Astrocyte (in vitro differentiated cells and primary cell): ENCODE results near the gene PIH1D1. TPM values are rescaled to one million over a fixed set of nuclear protein-coding genes. Genes with fewer than 3 reads are reported as not detected.
A peak's percentile ranks its signal among the peaks of the same experiment; 100 is the strongest.

Experiments
- DNase-seq: peaks from one replicate; pipeline ENCODE4 v3.0.0-alpha.2; 2010; ENCODE audit warnings: low read depth
- FAIRE-seq: peaks from 2 replicates; lab custom pipeline; 2011; peaks lifted over from hg19 to GRCh38; lab: Jason Lieb, UNC
- H2AFZ ChIP-seq: 2 replicates; pipeline ENCODE4 v1.6.0; 2012; ENCODE audit warnings: low read depth, low read length, inconsistent platforms
- H3K27ac ChIP-seq: 2 replicates; pipeline ENCODE4 v1.5.1; 2011; ENCODE audit warnings: low read depth, low read length, inconsistent platforms
- H3K27me3 ChIP-seq: 2 replicates; pipeline ENCODE4 v1.6.0; 2011; ENCODE audit warnings: low read length, inconsistent platforms; ENCODE audit not compliant: insufficient read depth
- H3K36me3 ChIP-seq: 2 replicates; pipeline ENCODE4 v1.5.1; 2011; ENCODE audit warnings: low read length, inconsistent platforms; ENCODE audit not compliant: insufficient read depth
- H3K4me1 ChIP-seq: 2 replicates; pipeline ENCODE4 v1.5.1; 2011; ENCODE audit warnings: low read length, inconsistent platforms; ENCODE audit not compliant: insufficient read depth
- H3K4me2 ChIP-seq: 2 replicates; pipeline ENCODE4 v1.6.0; 2012; ENCODE audit warnings: low read length, inconsistent platforms
- H3K4me3 ChIP-seq: 2 replicates; pipeline ENCODE4 v1.5.1; 2011; ENCODE audit warnings: low read depth, mild to moderate bottlenecking, low read length, inconsistent platforms; ENCODE audit not compliant: insufficient read depth
- H3K79me2 ChIP-seq: 2 replicates; pipeline ENCODE4 v1.6.0; 2012; ENCODE audit warnings: mild to moderate bottlenecking, low read length, inconsistent platforms; ENCODE audit not compliant: insufficient read depth
- H3K9ac ChIP-seq: 2 replicates; pipeline ENCODE4 v1.6.0; 2012; ENCODE audit warnings: mild to moderate bottlenecking, low read length, inconsistent platforms
- H3K9me3 ChIP-seq: 2 replicates; pipeline ENCODE4 v1.5.1; 2012; ENCODE audit warnings: low read depth, mild to moderate bottlenecking, low read length, inconsistent platforms; ENCODE audit not compliant: insufficient read depth
- H4K20me1 ChIP-seq: 2 replicates; pipeline ENCODE4 v1.6.0; 2012; ENCODE audit warnings: low read length, inconsistent platforms; ENCODE audit not compliant: insufficient read depth
- H3K27ac Mint-ChIP-seq: one replicate; pipeline ENCODE4 v1.8.0; 2021; ENCODE audit warnings: mild to moderate bottlenecking, mixed read lengths; ENCODE audit not compliant: unreplicated experiment
- H3K27me3 Mint-ChIP-seq: one replicate; pipeline ENCODE4 v1.8.0; 2021; ENCODE audit warnings: low read depth, mixed read lengths; ENCODE audit not compliant: unreplicated experiment
- H3K36me3 Mint-ChIP-seq: one replicate; pipeline ENCODE4 v1.8.0; 2021; ENCODE audit warnings: low read depth, mixed read lengths; ENCODE audit not compliant: unreplicated experiment
- H3K4me1 Mint-ChIP-seq: one replicate; pipeline ENCODE4 v1.8.0; 2021; ENCODE audit warnings: low read depth, mixed read lengths; ENCODE audit not compliant: unreplicated experiment
- H3K4me3 Mint-ChIP-seq: one replicate; pipeline ENCODE4 v1.8.0; 2021; ENCODE audit warnings: mild to moderate bottlenecking, moderate library complexity, mixed read lengths; ENCODE audit not compliant: unreplicated experiment
- H3K9me3 Mint-ChIP-seq: one replicate; pipeline ENCODE4 v1.8.0; 2021; ENCODE audit warnings: mild to moderate bottlenecking, mixed read lengths; ENCODE audit not compliant: unreplicated experiment
- CTCF ChIP-seq: IDR thresholded peaks from 2 replicates; pipeline ENCODE4 v1.5.1; 2011; ENCODE audit warnings: low read depth, mild to moderate bottlenecking, inconsistent platforms, low read length, moderate library complexity; ENCODE audit not compliant: insufficient read depth
- EZH2 ChIP-seq: IDR thresholded peaks from 2 replicates; pipeline ENCODE4 v1.6.1; 2012; ENCODE audit warnings: mild to moderate bottlenecking, low read length, inconsistent platforms; ENCODE audit not compliant: insufficient read depth
- total RNA-seq: library from RNA; stranded (reverse); gene quantifications from 2 replicates; pipeline ENCODE4 v1.2.1, GENCODE V29; 2021

Gene PIH1D1
- total RNA-seq, 1 donor from 2014 or later = 61.3 TPM

- Mint-ChIP-seq H3K9me3 (peaks cover 4% of the 10 kb centered on the region), H3K27me3 (peaks cover 55% of the 10 kb centered on the region), H3K4me3 (peak within 1 kb of the TSS; percentile 80), H3K4me1 (no peaks in the 10 kb centered on the region), H3K36me3 (peaks cover under 1% of the 10 kb centered on the region), H3K27ac (peak within 1 kb of the TSS; percentile 14)
- DNase-seq = no peak
- Histone ChIP-seq H4K20me1 (no peaks in the 10 kb centered on the region), H3K4me3 (peak within 1 kb of the TSS; percentile 10), H3K4me1 (peaks cover 3% of the 10 kb centered on the region), H3K36me3 (no peaks in the 10 kb centered on the region), H3K27me3 (peaks cover 54% of the 10 kb centered on the region), H3K4me2 (peak within 1 kb of the TSS; percentile 94), H3K9me3 (no peaks in the 10 kb centered on the region), H3K9ac (no peak within 1 kb of the TSS), H2AFZ (no peak within 1 kb of the TSS), H3K79me2 (no peaks in the 10 kb centered on the region), H3K27ac (no peak within 1 kb of the TSS)
- no peak for FAIRE-seq
- peak; percentile 85 for TF ChIP-seq EZH2
- no peak for TF ChIP-seq CTCF
These were observed 10.2 kb downstream of the PIH1D1 start, which contains the start of gene SLC17A7 for GRCh38 chr19:49441210-49441959. SLC17A7 (minus strand) TSS chr19:49441527; CDS start chr19:49441379, 148 bp downstream.

- Mint-ChIP-seq H3K4me3 (peak overlapping the region; percentile 73), H3K9me3 (peaks cover 7% of the 10 kb centered on the region), H3K36me3 (no peaks in the 10 kb centered on the region), H3K27ac (peak overlapping the region; percentile 14), H3K27me3 (peaks cover 62% of the 10 kb centered on the region), H3K4me1 (no peaks in the 10 kb centered on the region)
- Histone ChIP-seq H3K9me3 (peaks cover 2% of the 10 kb centered on the region), H3K79me2 (no peaks in the 10 kb centered on the region), H3K4me1 (peaks cover 3% of the 10 kb centered on the region), H3K36me3 (no peaks in the 10 kb centered on the region), H2AFZ (no peak overlapping the region), H3K4me3 (no peak overlapping the region), H3K27ac (no peak overlapping the region), H3K27me3 (peaks cover 62% of the 10 kb centered on the region), H3K9ac (no peak overlapping the region), H3K4me2 (peak overlapping the region; percentile 32), H4K20me1 (no peaks in the 10 kb centered on the region)
- no peak for FAIRE-seq
- TF ChIP-seq EZH2 (no peak), CTCF (no peak)
- DNase-seq = no peak
These were observed 11.0 kb downstream of the PIH1D1 start for GRCh38 chr19:49440439-49441209.
